ACC112 (cell line): Measurements from ENCODE around the gene POLK.
"Not testable (repeated sequence)": the region's sequence is repeated elsewhere in the genome, so short reads cannot be mapped to it uniquely, and the experiment has no call there.

Experiments
- H2AFZ ChIP-seq: fragments of 200-600 bp; sonication (generic); one replicate; pipeline ENCODE4 v1.6.0; 2017; ENCODE audit warnings: antibody characterized with exemption, low read length; ENCODE audit not compliant: unreplicated experiment
- H3K27ac ChIP-seq: fragments of 200-600 bp; sonication (generic); 2 replicates; pipeline ENCODE4 v1.5.1; 2014; ENCODE audit warnings: low read depth, mild to moderate bottlenecking, antibody characterized with exemption, low read length, moderate library complexity
- H3K27me3 ChIP-seq: fragments of 200-600 bp; sonication (generic); 2 replicates; pipeline ENCODE4 v1.6.1; 2014; ENCODE audit warnings: mild to moderate bottlenecking, antibody characterized with exemption, low read length, moderate library complexity, mixed read lengths; ENCODE audit not compliant: insufficient read depth
- H3K36me3 ChIP-seq: fragments of 200-600 bp; sonication (generic); 2 replicates; pipeline ENCODE4 v1.6.1; 2016; ENCODE audit warnings: mild to moderate bottlenecking, antibody characterized with exemption, low read length, moderate library complexity, mixed read lengths; ENCODE audit not compliant: insufficient read depth
- H3K4me1 ChIP-seq: fragments of 200-600 bp; sonication (generic); one replicate; pipeline ENCODE4 v1.6.1; 2016; ENCODE audit warnings: low read length, mixed read lengths; ENCODE audit not compliant: insufficient read depth, unreplicated experiment, control insufficient read depth
- H3K4me3 ChIP-seq: fragments of 200-600 bp; sonication (generic); 2 replicates; pipeline ENCODE4 v1.5.1; 2014; ENCODE audit warnings: mild to moderate bottlenecking, low read depth, low read length
- H3K79me2 ChIP-seq: fragments of 200-600 bp; sonication (generic); one replicate; pipeline ENCODE4 v1.6.0; 2016; ENCODE audit warnings: low read length; ENCODE audit not compliant: control insufficient read depth, unreplicated experiment, insufficient read depth

The POLK gene

DNA sequence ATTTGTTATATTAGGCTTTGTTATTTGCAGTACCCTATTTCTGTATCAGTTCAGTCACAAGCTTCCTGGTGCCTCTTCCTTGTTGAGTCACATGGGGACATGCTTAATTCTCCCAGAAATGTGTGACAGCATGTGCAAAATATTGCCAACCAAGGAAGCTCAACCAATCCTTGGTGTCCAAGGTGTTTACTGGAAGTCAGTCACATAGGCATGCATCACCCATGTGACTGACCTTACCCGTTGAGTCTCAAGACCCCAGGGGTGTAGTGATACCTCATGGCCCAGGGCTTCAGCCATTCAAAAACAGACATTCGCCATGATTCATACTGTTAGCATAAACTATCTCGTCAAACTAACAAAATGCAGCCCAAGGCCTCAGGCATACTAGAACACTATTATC, 90.3 kb downstream of the POLK start:
- Histone ChIP-seq H3K79me2 (no peaks in the 10 kb centered on the region), H3K27me3 (no peaks in the 10 kb centered on the region), H2AFZ (no peak overlapping the region), H3K4me3 (no peak overlapping the region), H3K27ac (no peak overlapping the region), H3K4me1 (no peaks in the 10 kb centered on the region), H3K36me3 (peaks cover 15% of the 10 kb centered on the region)

DNA sequence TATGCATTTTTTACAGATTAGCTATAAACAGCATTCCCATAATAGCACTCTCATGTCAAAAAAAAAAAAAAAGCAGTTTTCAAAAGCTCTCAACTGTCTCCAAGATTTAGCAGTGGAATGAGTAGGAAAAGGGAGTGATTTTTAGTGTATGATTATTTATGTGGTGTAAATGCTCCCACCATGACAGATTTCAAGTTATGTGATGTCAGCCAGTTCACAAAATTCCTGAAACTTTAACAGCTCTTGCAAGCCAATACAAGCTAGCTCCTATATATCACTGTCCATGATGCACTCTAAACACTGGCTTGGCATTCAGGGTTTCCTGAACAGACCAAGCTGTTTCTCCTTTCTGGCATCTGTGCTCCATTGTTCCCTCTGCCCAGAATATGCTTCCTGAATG, 91.7 kb downstream of the POLK start:
- Histone ChIP-seq H3K27ac (no peak overlapping the region), H3K4me3 (no peak overlapping the region), H2AFZ (no peak overlapping the region), H3K36me3 (peaks cover 15% of the 10 kb centered on the region), H3K4me1 (no peaks in the 10 kb centered on the region), H3K27me3 (no peaks in the 10 kb centered on the region), H3K79me2 (no peaks in the 10 kb centered on the region)

DNA sequence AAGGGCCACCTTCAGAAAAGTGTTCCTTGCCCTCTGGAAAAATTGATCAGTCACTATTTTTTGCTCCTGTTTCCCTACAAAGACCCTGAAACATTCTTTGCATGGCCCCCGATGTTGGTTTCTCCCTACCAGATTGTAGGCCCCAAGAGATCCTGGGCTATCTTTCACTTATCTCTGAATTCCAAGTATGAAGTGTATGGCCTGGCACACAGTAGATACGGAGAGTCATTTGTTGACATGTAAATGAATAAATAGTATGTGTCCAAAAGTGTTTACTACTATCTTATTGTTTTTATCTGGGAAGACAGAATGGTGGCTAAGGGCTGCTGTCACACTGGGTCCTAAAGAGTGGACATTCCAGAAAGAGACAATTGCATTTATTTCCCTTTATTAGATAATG, 92.1 kb downstream of the POLK start:
- Histone ChIP-seq H3K4me3 (no peak overlapping the region), H2AFZ (no peak overlapping the region), H3K79me2 (no peaks in the 10 kb centered on the region), H3K27me3 (no peaks in the 10 kb centered on the region), H3K36me3 (peaks cover 15% of the 10 kb centered on the region), H3K27ac (no peak overlapping the region), H3K4me1 (no peaks in the 10 kb centered on the region)

DNA sequence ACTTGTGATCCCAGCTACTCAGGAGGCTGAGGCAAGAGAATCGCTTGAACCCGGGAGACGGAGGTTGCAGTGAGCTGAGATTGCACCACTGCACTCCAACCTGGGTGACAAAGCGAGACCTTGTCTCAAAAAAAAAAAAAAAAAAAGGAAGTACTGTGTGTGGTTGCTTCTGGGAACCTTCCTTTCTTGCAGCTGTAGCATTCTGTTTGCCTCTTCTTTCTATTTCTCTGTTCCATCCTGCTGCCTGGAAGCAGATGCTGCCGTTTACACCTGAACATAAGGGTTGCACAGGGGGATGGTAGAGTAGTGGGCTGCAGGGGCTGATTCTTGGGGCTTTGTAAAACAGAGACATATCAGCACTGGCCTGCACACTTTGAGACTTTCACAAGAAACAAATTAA, 95.7 kb downstream of the POLK start:
- not testable (repeated sequence) for H3K27ac ChIP-seq, H3K27me3 ChIP-seq, H3K36me3 ChIP-seq, H3K4me3 ChIP-seq, H3K4me1 ChIP-seq, H3K79me2 ChIP-seq, H2AFZ ChIP-seq

DNA sequence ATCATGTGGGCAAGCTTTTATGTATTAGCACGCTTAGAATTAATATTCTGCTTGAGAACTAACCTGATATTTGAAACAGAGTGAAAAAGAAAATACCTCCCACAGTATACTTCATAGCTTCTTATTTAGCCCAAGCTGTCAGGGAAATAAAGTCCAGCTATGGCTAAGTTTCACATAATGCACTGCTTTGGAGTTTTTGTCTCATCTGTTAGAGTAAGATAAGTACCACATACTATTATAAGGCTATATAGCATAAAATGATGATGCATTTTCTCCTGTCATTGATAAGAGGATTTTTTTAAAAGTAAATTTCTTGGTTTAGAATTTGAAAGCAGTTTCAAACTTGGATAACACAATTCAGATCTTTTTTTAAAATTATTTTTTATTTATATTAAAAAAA, 97.2 kb downstream of the POLK start:
- Histone ChIP-seq H3K27ac (no peak overlapping the region), H3K4me3 (no peak overlapping the region), H2AFZ (no peak overlapping the region), H3K27me3 (no peaks in the 10 kb centered on the region), H3K36me3 (peaks cover 3% of the 10 kb centered on the region; the same call in 1 of the 2 replicates), H3K4me1 (no peaks in the 10 kb centered on the region), H3K79me2 (no peaks in the 10 kb centered on the region)

DNA sequence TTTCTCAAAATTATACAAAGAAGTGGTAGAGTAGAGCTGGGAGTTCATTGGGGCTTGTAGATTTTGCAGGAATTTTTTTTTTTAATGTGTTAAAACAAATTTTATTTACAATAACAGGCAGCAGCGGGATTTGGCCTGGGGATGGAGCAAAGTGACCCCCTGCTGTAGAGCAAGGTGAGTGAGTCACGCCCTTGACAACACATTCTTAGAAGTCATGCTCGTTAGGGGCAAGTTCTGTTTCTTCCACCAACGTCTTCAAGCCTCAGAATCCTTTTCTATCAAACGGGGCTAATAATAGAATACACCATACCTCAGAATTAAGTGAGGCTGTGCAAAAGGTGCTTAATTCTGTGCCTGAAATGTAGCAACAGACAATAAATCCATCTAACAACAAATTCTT, 98.5 kb downstream of the POLK start:
- no peaks in the 10 kb centered on the region for H3K79me2 ChIP-seq
- H3K4me1 ChIP-seq, result no peaks in the 10 kb centered on the region
- peaks cover 2% of the 10 kb centered on the region; the same call in 1 of the 2 replicates for H3K36me3 ChIP-seq
- no peak overlapping the region for H3K4me3 ChIP-seq
- no peaks in the 10 kb centered on the region for H3K27me3 ChIP-seq
- H3K27ac ChIP-seq, result no peak overlapping the region
- H2AFZ ChIP-seq, result no peak overlapping the region

DNA sequence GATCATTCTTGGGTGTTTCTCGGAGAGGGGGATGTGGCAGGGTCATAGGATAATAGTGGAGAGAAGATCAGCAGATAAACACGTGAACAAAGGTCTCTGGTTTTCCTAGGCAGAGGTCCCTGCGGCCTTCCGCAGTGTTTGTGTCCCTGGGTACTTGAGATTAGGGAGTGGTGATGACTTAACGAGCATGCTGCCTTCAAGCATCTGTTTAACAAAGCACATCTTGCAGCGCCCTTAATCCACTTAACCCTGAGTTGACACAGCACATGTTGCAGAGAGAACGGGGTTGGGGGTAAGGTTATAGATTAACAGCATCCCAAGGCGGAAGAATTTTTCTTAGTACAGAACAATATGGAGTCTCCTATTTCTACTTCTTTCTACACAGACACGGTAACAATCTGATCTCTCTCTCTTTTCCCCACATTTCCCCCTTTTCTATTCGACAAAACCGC, 99.2 kb downstream of the POLK start:
- not testable (repeated sequence) for H3K79me2 ChIP-seq, H3K27me3 ChIP-seq, H3K4me1 ChIP-seq, H3K36me3 ChIP-seq, H3K27ac ChIP-seq
- peak overlapping the region; percentile 64 for H2AFZ ChIP-seq
- H3K4me3 ChIP-seq, result peak overlapping the region; percentile 81

DNA sequence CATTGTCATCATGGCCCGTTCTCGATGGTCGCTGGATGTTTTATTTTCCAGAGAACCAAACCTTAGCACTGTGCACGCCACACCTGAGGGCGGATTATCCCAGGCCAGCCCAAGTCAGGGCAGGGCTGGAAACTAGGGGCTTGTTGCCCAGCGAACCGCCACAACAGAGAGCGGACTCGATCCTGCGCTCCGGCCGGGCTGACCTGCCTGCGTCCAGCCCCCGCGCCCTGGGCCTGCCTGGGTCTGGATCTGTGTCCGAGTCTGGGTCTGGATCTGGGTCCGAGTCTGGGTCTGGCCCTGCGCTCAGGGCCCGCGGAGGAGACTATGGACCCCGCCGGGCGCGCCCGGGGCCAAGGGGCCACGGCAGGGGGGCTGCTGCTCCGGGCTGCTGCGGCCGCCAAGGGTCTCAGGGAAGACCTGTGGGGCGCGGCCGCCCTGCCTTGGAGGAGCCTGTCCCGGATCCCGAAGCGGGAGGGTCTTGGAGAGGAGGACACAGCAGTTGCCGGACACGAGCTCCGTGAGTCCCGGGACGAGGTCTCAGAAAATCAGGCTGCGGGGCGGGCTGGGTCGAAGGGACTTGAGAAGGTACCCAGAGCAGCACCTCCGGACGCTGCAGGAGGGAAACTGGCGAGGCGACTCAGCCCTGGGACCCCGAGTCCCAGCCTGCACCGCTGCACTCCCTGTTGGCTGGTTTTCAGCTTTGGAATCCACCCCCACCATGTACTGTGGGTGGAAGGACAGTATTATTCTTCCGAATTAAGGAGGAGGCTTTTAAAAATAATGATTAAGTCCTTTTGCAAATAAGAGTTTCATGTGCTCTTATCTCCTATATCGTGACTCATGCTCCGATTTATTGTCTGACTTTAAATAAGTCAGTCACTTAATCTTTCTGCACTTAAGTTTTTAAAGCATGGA, 99.9 kb downstream of the POLK start, which contains the start of gene ANKDD1B:
ANKDD1B (plus strand) TSS at position 143 of the 915 bp plus-strand sequence; CDS start at position 325, 182 bp downstream.
- peak within 1 kb of the TSS; percentile 81 for H3K4me3 ChIP-seq

DNA sequence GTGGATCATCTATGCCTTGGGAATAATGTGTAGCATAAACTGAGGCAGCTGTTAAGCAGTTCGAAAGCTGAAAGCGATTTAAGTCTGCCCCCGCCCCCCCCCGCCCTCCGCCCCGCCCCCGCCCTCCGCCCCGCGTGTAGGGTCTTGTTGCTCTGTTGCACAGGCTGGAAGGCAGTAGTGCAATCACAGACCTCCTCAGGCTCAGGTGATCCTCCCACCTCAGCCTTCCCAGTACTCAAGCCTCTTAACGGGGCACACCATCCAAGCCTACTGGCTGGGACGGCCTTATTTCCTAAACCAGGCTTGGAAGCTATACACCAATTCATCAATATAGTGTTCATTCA, 100.5 kb downstream of the POLK start:
- Histone ChIP-seq H3K27me3 (no peaks in the 10 kb centered on the region), H3K27ac (no peak overlapping the region), H3K4me3 (peak overlapping the region; percentile 81), H2AFZ (peak overlapping the region; percentile 64), H3K79me2 (no peaks in the 10 kb centered on the region), H3K36me3 (no peaks in the 10 kb centered on the region; the same call in 1 of the 2 replicates), H3K4me1 (no peaks in the 10 kb centered on the region)

More for the DNA sequence above, 99.9 kb downstream of the POLK start, which contains the start of gene ANKDD1B:
- Histone ChIP-seq H3K27me3 (no peaks in the 10 kb centered on the region), H3K4me1 (no peaks in the 10 kb centered on the region), H3K27ac (no peak within 1 kb of the TSS), H2AFZ (peak within 1 kb of the TSS; percentile 64), H3K36me3 (no peaks in the 10 kb centered on the region; the same call in 1 of the 2 replicates), H3K79me2 (no peaks in the 10 kb centered on the region)

DNA sequence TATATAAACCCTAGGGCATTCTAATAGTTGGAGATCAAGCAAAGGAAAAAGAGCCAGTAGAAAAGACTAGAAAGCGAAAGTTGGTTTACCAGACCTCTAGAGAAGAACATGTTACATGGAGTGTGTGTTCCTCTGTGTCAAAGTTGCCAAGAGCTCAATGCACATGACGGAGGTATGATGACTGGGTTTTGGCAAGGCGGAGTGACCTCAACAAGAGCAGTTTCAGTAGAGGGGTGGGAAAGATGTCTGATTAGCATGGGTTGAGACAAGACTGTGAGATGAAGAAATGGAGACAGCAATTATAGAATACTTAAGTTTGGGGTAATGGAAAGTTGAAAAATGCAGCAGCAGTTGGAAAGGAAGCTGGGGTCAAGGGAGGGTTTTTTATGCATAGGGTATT, 101.2 kb downstream of the POLK start:
- Histone ChIP-seq H3K79me2 (no peaks in the 10 kb centered on the region), H3K36me3 (no peaks in the 10 kb centered on the region; the same call in 1 of the 2 replicates), H3K4me1 (no peaks in the 10 kb centered on the region), H3K27ac (no peak overlapping the region), H3K27me3 (no peaks in the 10 kb centered on the region), H2AFZ (no peak overlapping the region), H3K4me3 (no peak overlapping the region)

DNA sequence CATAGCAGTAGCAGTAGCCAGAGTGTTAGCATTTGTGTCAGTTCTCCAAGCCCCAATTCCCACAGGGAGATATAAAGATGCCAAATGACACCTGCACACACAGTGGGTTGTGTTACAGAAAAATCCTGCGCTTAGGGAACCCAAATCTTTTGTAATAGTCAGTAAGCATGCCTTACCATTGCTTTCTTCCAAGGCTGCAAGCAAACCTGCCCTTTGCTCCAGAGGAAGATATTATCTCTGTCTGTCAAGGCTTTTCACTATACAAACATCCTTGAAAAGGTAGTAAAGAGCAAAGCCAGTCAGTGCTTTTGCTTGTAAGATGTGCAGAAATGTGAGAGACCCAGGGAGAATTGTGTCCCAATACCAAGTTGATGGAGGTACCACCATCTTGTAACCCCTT, 102.5 kb downstream of the POLK start:
- no peaks in the 10 kb centered on the region for H3K27me3 ChIP-seq
- no peak overlapping the region for H3K4me3 ChIP-seq
- no peaks in the 10 kb centered on the region; the same call in 1 of the 2 replicates for H3K36me3 ChIP-seq
- no peaks in the 10 kb centered on the region for H3K79me2 ChIP-seq
- H3K27ac ChIP-seq, result no peak overlapping the region
- H2AFZ ChIP-seq, result no peak overlapping the region
- no peaks in the 10 kb centered on the region for H3K4me1 ChIP-seq
